Measurements from ENCODE around the gene SUMO4. TPM values are rescaled to one million over a fixed set of nuclear protein-coding genes. Genes with fewer than 3 reads are reported as not detected.

SUMO4 gene
- total and polyA plus RNA-seq, 2 of the 8 experiments (the other 6 are each of a cell fraction or from before 2014, with no cell fraction given), result 0.09 to 1.3 TPM

DNA sequence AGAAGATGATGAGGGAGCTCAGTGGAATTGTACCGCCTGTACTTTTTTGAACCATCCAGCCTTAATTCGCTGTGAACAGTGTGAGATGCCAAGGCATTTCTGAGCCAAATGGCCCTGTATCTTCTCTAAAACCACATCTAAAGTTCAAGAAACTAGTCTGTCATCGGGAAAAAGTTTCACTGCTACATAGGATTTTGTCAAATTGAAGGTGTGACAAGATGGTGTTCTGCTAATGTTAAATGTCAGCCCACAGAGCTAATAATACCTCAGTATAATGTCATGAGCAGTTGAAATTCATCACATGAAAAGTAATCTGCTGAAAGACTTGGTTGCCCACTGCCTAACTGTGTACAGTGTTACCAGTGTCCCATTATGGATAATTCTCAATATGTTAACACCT lies 9.6 kb downstream of the SUMO4 start:
- Histone ChIP-seq H4K20me1 (replicated peaks in 1 of 2; ENCODE audit: control insufficient read depth in 1 of 2, insufficient read depth in 2 of 2, low read length in 2 of 2) (peaks cover 0 to 2% of the 10 kb centered on the region in 2 experiments), H3K4ac (replicated peaks; ENCODE audit: insufficient read length, low read depth, low read length) (no peak overlapping the region), H3K4me2 (ENCODE audit: insufficient read depth in 1 of 2, low read depth in 2 of 2, low read length in 2 of 2) (no peak overlapping the region), H2BK5ac (ENCODE audit: low read depth, low read length) (no peak overlapping the region), H2AK5ac (ENCODE audit: low read depth, low read length) (no peak overlapping the region), H4K91ac (replicated peaks; ENCODE audit: insufficient read length, low read length) (no peak overlapping the region), H3K79me2 (ENCODE audit: control insufficient read depth in 1 of 2, insufficient read depth in 2 of 2, low read length in 2 of 2) (no peaks in the 10 kb centered on the region), H2AFZ (ENCODE audit: low read length) (no peak overlapping the region), H2BK20ac (ENCODE audit: low read length) (no peak overlapping the region), H3K14ac (ENCODE audit: insufficient read length) (no peak overlapping the region), H3K23ac (ENCODE audit: insufficient read length) (no peak overlapping the region), H3K9me3 (ENCODE audit: insufficient read depth in 2 of 2, low read depth in 1 of 2, low read length in 1 of 2) (no peaks in the 10 kb centered on the region), H3K27me3 (replicated peaks in 1 of 4; ENCODE audit: control insufficient read depth in 3 of 4, extremely low read depth in 1 of 4, insufficient read depth in 3 of 4, low read length in 3 of 4) (no peaks in the 10 kb centered on the region), H3K23me2 (ENCODE audit: low read depth, low read length) (no peaks in the 10 kb centered on the region), H3K4me1 (replicated peaks in 1 of 4; ENCODE audit: control insufficient read depth in 3 of 4, insufficient read depth in 4 of 4, low read length in 3 of 4) (no peaks in the 10 kb centered on the region), H3K36me3 (ENCODE audit: control insufficient read depth in 2 of 4, insufficient read depth in 4 of 4, low read length in 3 of 4) (peaks cover 0 to 23% (median 10%) of the 10 kb centered on the region in 4 experiments; a peak in 7 of 8 replicates), H3K4me3 (ENCODE audit: extremely low read depth in 1 of 4, insufficient read depth in 2 of 4, low read depth in 3 of 4, low read length in 4 of 4) (no peak overlapping the region), H3K79me1 (ENCODE audit: low read depth, low read length) (no peaks in the 10 kb centered on the region), H2BK120ac (replicated peaks; ENCODE audit: low read depth, low read length) (no peak overlapping the region), H4K8ac (ENCODE audit: extremely low read depth, insufficient read depth, low read length) (no peak overlapping the region), H3K9ac (replicated peaks in 1 of 4; ENCODE audit: extremely low read depth in 1 of 4, low read depth in 3 of 4, low read length in 3 of 4) (no peak overlapping the region), H3K18ac (ENCODE audit: extremely low read depth, low read length) (no peak overlapping the region), H2BK15ac (ENCODE audit: low read length) (no peak overlapping the region), H2BK12ac (ENCODE audit: low read depth, low read length) (no peak overlapping the region), H3K27ac (ENCODE audit: low read depth, low read length) (no peak overlapping the region), H4K5ac (ENCODE audit: insufficient read length, low read depth, low read length) (no peak overlapping the region), H3K56ac (replicated peaks; ENCODE audit: insufficient read length, low read depth, low read length) (no peak overlapping the region)
- 90% methylated on average over 3 of the region's 3 CpGs; no CpG with 5 or more reads in 1 of the 2 experiments for WGBS, 2 experiments (ENCODE audit: extremely low coverage in 1 of 2, insufficient coverage in 1 of 2, insufficient read length in 1 of 2, insufficient replicate concordance in 2 of 2, low coverage in 1 of 2, low lambda C conversion rate in 2 of 2, missing lambda C conversion rate in 1 of 2)
- no peak for DNase-seq (ENCODE audit: low read depth in 1 of 2, low spot score in 2 of 2)
- no peak for FAIRE-seq
- ChIA-PET CTCF (ENCODE audit: partially characterized antibody) (interaction anchor here (0.7 to 1.2 kb wide), 2 partner anchors 11 to 329 kb away, joined by 3 to 4 read pairs; no protein-coding TSS in a partner anchor), POLR2A (ENCODE audit: partially characterized antibody) (interaction anchor here (1.0 kb wide), 1 partner anchor 10 kb away, joined by 3 read pairs; no protein-coding TSS in a partner anchor)
- TF ChIP-seq POU5F1 (IDR thresholded peaks at IDR 0.05; ENCODE audit: low read depth, low read length), result no peak
- TF ChIP-seq CREB1 (IDR thresholded peaks at IDR 0.05), result no peak
- no peak for TF ChIP-seq SP2 (IDR thresholded peaks at IDR 0.05; ENCODE audit: low read length)
- no peak for TF ChIP-seq YY1 (IDR thresholded peaks at IDR 0.05; ENCODE audit: low read depth, low read length)
- TF ChIP-seq SRF (IDR thresholded peaks at IDR 0.05; ENCODE audit: low read depth, low read length), result no peak
- TF ChIP-seq SIX5 (IDR thresholded peaks at IDR 0.05; ENCODE audit: low read depth, low read length), result no peak
- no peak for TF ChIP-seq KDM5A (IDR thresholded peaks at IDR 0.05; ENCODE audit: low read length)
- TF ChIP-seq BCL11A (IDR thresholded peaks at IDR 0.05; ENCODE audit: low read depth in 2 of 2, low read length in 2 of 2), result no peak
- no peak for TF ChIP-seq PHF8 (conservative IDR thresholded peaks at IDR 0.05; ENCODE audit: low read depth, low read length)
- TF ChIP-seq, protein P1, sequence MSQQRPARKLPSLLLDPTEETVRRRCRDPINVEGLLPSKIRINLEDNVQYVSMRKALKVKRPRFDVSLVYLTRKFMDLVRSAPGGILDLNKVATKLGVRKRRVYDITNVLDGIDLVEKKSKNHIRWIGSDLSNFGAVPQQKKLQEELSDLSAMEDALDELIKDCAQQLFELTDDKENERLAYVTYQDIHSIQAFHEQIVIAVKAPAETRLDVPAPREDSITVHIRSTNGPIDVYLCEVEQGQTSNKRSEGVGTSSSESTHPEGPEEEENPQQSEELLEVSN (IDR thresholded peaks at IDR 0.05), result no peak
- no peak for TF ChIP-seq MAFK (IDR thresholded peaks at IDR 0.05; ENCODE audit: low read depth, low read length)
- TF ChIP-seq, protein P2, sequence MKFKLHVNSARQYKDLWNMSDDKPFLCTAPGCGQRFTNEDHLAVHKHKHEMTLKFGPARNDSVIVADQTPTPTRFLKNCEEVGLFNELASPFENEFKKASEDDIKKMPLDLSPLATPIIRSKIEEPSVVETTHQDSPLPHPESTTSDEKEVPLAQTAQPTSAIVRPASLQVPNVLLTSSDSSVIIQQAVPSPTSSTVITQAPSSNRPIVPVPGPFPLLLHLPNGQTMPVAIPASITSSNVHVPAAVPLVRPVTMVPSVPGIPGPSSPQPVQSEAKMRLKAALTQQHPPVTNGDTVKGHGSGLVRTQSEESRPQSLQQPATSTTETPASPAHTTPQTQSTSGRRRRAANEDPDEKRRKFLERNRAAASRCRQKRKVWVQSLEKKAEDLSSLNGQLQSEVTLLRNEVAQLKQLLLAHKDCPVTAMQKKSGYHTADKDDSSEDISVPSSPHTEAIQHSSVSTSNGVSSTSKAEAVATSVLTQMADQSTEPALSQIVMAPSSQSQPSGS (IDR thresholded peaks at IDR 0.05; ENCODE audit: low read length), result no peak
- TF ChIP-seq EZH2 (IDR thresholded peaks at IDR 0.05; ENCODE audit: low read depth, low read length, severe bottlenecking), result no peak

All from H1 (cell line).